Loucy (cell line): ENCODE data around the gene CNOT6.

Experiments
- CTCF ChIP-seq: fragments of 200-600 bp; sonication (generic); conservative IDR thresholded peaks from 2 replicates; pipeline ENCODE4 v1.5.1; 2014; ENCODE audit warnings: mild to moderate bottlenecking, antibody characterized with exemption, low read length
- EZH2phosphoT487 ChIP-seq: fragments of 200-600 bp; IDR thresholded peaks from 2 replicates; pipeline ENCODE4 v1.6.1; 2018; ENCODE audit warnings: antibody characterized with exemption, mild to moderate bottlenecking, moderate library complexity, borderline replicate concordance

DNA sequence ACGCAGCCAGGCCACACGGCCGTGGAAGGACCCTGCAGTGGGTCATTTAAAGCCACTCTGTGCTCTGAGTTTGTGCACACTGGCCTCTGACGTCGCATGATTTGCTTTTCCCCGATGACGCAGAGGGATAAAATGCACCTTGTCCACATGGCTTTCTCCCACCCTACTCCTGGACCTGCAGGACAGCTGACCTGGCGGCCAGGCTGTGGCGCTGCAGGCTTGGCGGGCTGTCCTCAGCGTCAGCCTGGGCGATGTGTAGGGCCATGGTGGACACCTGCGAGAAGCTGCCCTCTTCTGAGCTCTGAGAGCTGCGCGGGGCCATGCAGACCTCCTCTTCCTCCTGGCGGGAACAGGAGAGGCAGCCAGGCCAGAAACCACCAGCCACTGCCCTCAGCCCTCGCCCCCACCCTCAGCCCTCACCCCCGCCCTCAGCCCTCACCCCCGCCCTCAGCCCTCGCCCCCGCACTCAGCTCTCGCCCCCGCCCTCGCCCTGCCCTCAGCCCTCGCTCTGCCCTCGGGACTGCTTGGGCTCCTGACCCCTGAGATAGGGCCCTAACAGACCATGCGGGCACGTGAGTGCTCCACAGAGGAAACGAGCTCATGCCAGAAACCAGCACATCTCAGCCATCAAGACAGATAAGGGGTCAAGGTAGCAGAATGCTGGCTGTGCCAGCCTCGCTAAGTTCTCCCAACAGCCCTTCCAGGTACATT is 117.1 kb downstream of the CNOT6 start:
- no peak for TF ChIP-seq CTCF
- TF ChIP-seq EZH2phosphoT487: no peak
